Amygdala (tissue), 56 donors: ENCODE measurements around the gene NME9.
"Not testable (repeated sequence)": the region's sequence is repeated elsewhere in the genome, so short reads cannot be mapped to it uniquely, and the experiment has no call there.

ENCODE experiments used
- DNase-seq, 56 donors: peaks; one replicate each; lab custom pipeline; 2025; lab: John Stamatoyannopoulos, UW

Gene NME9

DNA sequence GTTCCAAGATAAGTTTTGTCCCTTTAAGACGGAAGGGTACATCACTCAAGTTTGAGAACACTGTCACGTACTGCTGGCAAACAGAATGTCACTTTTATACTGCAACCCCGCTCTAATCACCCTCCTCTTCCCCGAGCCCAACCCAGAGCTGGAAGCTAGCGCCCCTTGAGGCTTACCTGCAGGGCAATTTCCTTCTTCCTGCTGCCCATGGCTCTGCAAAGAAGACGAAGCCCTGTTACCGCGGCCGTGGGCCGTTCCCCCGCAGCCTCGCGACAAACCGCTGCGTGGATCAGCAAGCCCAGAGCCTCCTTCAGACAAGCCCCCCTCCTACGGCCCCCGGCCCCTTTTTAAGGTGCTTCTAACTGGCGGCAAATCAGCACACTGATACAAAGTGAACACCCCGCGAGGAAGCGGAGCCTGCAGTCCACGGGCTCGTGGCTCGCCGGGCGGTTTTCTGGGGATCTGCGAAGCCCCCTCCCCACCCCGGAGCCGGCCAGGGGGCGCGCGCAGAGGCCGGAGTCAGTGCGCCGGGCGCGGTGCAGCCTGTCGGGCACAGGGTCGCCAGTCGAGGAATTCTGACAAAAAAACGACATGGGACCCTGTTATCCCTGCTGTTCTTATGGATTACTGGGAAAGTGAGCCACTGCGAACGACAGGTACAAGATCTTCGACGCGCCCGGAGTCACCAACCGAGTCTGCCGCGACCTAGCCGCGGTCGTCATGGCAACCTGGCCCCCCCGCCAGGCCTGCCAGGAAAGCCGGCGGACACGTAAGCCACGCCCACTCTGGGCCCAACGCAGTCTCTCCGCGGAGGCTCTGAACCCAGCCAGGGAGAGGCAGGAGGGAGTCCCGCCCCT is at the start of gene NME9:
TSS of gene NME9 (minus strand) at position 725 of the 857 bp plus-strand sequence. CDS start at position 209, 516 bp downstream.
- DNase-seq = peak in 54 of 56 donors; percentile 20 to 91 (median 78)

- no peak for DNase-seq
Observed at GRCh38 chr3:138378990-138379389, 49.3 kb upstream of the NME9 start.

- DNase-seq = no peak
Observed at GRCh38 chr3:138378331-138378730, 48.7 kb upstream of the NME9 start.

GRCh38 chr3:138377804-138378203 is 48.2 kb upstream of the NME9 start:
- no peak for DNase-seq

DNA sequence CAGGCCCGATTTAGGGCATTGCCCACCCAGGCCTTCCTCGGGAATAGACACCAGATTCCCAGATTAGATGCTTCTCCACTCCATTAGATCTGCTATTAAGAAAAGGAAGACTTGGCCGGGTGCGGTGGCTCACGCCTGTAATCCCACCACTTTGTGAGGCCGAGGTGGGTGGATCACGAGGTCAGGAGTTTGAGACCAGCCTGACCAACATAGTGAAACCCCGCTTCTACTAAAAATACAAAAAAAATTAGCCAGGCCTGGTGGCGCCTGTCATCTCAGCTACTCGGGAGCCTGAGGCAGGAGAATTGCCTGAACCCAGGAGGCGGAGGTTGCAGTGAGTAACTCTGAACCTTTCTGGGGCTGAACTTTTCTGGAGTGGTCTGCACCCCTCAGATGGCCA is 47.6 kb upstream of the NME9 start:
- DNase-seq = not testable (repeated sequence)

- DNase-seq = no peak
Observed at GRCh38 chr3:138376663-138377062, 47.0 kb upstream of the NME9 start.

GRCh38 chr3:138375447-138375846 is 45.8 kb upstream of the NME9 start:
- DNase-seq = no peak

- no peak for DNase-seq
Observed at GRCh38 chr3:138374573-138375134, 45.0 kb upstream of the NME9 start.

GRCh38 chr3:138373736-138374094 is 44.1 kb upstream of the NME9 start:
- DNase-seq = no peak

GRCh38 chr3:138373087-138373735 is 43.6 kb upstream of the NME9 start:
- no peak for DNase-seq

- DNase-seq = no peak
Observed at GRCh38 chr3:138371070-138371965, 41.7 kb upstream of the NME9 start.

DNA sequence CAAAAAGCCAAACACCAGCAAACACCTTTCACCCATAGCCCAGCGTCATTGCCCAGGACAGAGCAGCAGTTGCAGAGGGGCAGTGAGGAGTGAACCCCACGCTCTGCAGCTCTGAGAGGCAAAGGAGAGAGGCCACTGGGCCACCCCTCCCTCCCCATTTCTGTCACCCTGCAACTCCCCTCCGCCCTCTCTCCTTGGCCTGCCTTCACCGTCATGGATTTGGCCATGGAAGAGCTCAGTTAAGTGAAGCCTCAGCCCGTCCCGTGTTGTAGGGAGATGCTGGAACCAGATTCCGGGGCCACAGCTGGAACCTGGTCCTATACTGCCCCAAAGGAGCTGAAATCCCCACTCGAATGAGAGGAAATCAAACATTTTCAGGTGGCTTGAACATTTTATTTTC is 40.7 kb upstream of the NME9 start:
- no peak for DNase-seq

DNA sequence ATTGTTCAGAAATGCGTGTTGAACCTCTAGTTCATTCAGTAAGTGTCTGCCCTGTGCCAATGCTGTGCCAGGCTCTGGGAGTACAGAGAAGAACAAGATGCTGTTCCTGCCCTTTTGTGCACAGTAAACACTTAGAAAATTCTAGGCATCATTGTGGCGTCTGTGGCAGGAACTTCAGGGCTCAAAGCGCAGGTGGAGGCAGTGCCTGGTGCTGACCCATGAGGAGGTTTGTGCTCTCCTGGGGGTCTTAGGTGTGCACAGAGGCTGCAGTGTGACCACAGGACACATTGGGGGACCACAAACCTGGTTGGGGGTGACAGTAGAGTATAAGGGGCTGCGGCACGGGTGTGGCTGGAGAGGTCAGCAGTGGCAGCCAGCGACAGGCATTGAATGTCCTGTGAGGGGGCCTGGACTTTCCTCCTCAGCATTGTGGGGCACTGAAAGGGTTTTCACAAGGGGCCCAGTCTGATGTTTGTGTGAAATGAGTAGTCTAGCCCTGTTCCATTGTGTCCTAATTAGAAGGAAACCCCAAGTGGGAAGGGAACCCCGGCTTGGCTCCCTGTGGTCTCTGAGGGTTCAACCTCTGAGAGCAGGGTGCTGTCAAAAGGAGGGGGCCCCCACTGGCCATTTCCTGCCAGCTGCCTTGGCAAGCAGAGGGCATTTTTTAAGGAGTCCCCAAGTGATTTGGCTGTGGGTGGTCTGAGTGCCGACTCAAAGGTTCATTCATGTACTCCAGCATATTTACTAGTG is 39.7 kb upstream of the NME9 start:
- DNase-seq = peak in 15 of 56 donors; percentile 14 to 51 (median 35)

DNA sequence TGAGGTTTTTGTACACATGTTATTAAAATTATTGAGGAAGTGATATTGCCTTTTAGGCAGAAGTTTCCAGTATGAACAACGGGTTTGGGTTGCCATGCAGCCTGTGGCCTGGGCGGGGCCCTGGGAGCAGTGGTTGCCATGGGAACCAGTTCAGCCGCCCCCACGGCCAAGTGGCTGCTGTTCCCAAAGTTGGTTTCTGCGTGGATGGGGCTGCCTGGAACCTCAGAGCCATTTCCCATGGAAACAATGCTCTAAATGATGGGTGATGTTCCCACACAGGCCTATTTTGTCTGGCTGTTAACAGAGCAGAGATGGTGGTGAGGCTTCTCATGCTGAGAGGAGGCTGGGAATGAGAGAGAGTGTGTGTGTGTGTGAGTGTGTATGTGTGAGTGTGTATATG is 38.3 kb upstream of the NME9 start:
- peak in 45 of 56 donors; percentile 19 to 82 (median 60) for DNase-seq

DNA sequence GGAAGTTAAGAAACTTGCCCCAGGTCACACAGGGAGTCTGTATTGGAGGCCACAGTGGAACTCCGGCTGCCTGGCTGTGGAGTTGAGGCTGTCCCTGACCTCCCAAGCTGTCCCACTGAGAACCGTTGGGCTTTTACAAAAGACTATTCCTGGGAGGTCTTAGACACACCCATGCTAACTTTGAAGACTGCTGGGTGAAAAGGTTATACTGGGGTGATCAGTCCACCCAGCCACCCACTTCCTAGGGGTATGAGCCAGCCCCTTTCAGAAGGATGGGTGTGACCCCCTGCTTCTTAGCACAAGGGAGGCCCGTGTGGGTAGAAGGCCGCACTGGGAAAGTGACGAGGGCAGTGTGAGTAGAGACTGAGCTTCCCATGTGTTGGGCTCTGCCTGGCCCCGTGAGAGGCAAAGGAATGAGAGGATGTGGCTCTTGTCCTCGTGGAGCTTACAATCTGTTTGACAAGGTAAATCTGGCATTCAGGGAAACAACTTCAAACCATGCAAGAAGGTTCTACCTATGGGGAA is 37.7 kb upstream of the NME9 start:
- DNase-seq = no peak

DNA sequence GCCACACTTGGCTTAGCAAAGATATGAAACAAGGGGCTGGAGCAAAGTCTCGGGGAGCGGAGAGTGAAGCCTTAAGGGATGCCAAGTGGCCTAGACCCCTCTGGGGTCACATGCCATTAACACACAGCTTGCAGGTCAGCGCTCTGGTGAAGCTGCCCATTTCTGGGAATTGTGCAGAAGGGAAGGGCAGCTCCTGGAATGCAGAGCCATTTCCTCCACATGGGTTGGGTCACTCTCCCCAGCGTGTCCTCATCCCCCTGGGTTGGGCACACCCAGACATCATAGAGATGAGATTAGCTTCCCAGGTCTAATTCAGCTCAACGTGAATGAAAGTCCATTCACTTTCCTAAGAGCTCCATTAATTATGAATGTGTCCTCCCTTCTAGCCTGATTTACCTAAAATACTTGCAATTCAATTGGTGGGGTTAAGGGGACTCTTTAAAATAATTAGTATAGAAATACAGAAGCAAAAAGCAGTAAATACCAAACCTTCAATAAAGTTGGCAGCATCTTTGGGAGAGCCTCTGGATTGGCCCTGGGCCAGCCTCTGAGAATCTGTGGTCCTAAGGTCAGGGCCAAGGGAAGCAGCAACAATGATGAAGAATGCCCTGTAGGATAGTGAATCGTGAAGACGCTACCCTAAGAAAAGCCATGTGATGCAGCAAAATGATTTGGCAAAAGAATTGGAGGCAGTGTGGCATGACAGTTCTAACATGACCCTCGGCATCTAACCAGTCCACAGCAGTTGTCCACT is 36.5 kb upstream of the NME9 start:
- no peak for DNase-seq

DNA sequence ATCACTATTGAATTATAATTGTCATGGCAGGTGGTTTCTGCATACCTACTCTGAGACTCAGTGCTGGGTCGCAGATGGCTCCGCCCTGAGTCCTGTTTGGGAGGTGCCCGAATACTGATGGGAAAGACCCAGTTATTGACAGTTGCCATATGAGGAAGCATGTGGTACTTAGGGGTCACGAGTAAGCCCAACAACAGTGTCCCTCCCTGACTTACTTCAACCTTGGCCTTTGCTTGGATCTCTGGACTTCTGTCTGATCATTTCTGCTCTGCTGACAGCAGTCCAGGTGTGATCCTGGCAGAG is 35.6 kb upstream of the NME9 start:
- no peak for DNase-seq

- no peak for DNase-seq
Observed at GRCh38 chr3:138364356-138365252, 35.0 kb upstream of the NME9 start.
